ENCODE data around the gene DCTN5. TPM values are rescaled to one million over a fixed set of nuclear protein-coding genes. Genes with fewer than 3 reads are reported as not detected.
"Not testable (repeated sequence)": the region's sequence is repeated elsewhere in the genome, so short reads cannot be mapped to it uniquely, and the experiment has no call there.

Gene DCTN5
- total RNA-seq, 1 donor from 2014 or later = 38.2 TPM

- ATAC-seq (no peak), DNase-seq (ENCODE audit: missing footprints) (no peak)
- intact Hi-C loops (cut with DNase I) = no loop called here
Measured at GRCh38 chr16:23710008-23710407, 68.7 kb downstream of the DCTN5 start.

GRCh38 chr16:23710504-23710903, 69.2 kb downstream of the DCTN5 start:
- ATAC-seq = no peak
- intact Hi-C loops (cut with DNase I) = no loop called here
- no peak for DNase-seq (ENCODE audit: missing footprints)

- intact Hi-C loops (cut with DNase I) = no loop called here
- DNase-seq (ENCODE audit: missing footprints) (no peak), ATAC-seq (no peak)
Measured at GRCh38 chr16:23711785-23712184, 70.5 kb downstream of the DCTN5 start.

- no peak for DNase-seq (ENCODE audit: missing footprints)
- no peak for ATAC-seq
Measured at GRCh38 chr16:23712976-23713375, 71.7 kb downstream of the DCTN5 start, which contains the start of gene ERN2. ERN2 (minus strand) TSS chr16:23713222; CDS start chr16:23713187, 35 bp downstream.

GRCh38 chr16:23716484-23716883, 75.2 kb downstream of the DCTN5 start:
- DNase-seq (ENCODE audit: missing footprints) (no peak), ATAC-seq (no peak)
- intact Hi-C loops (cut with DNase I) = no loop called here

More at GRCh38 chr16:23712976-23713375, 71.7 kb downstream of the DCTN5 start, which contains the start of gene ERN2:
- intact Hi-C loops (cut with DNase I) = no loop called here

- DNase-seq (ENCODE audit: missing footprints); intact Hi-C loops (cut with DNase I); ATAC-seq: not testable (repeated sequence)
Measured at GRCh38 chr16:23722613-23723240, 81.5 kb downstream of the DCTN5 start.

GRCh38 chr16:23724096-23724784, 83.0 kb downstream of the DCTN5 start:
- intact Hi-C loops (cut with DNase I) = no loop called here
- ATAC-seq = no peak
- DNase-seq (ENCODE audit: missing footprints) = no peak

- intact Hi-C loops (cut with DNase I) = no loop called here
- no peak for ATAC-seq
- DNase-seq (ENCODE audit: missing footprints) = no peak
Measured at GRCh38 chr16:23724785-23725131, 83.5 kb downstream of the DCTN5 start.

- intact Hi-C loops (cut with DNase I) = no loop called here
- DNase-seq (ENCODE audit: missing footprints) (no peak), ATAC-seq (no peak)
Measured at GRCh38 chr16:23726710-23727109, 85.4 kb downstream of the DCTN5 start.

Other genes with a start within 250 kb of the DCTN5 start
- 9.8 TPM for gene COG7, start 188.3 kb upstream of the DCTN5 start, total RNA-seq
- gene GGA2, start 131.0 kb upstream of the DCTN5 start, total RNA-seq = 51.7 TPM
- gene EARS2, start 84.1 kb upstream of the DCTN5 start, total RNA-seq = 24.9 TPM
- 66.4 TPM for gene UBFD1, start 83.7 kb upstream of the DCTN5 start, total RNA-seq
- gene NDUFAB1, start 45.1 kb upstream of the DCTN5 start, total RNA-seq = 577 TPM
- 4.9 TPM for gene PALB2, start 156 bp upstream of the DCTN5 start, total RNA-seq
- 1.2 TPM for gene PLK1, start 37.4 kb downstream of the DCTN5 start, total RNA-seq
- not detected for gene ERN2, start 71.8 kb downstream of the DCTN5 start, total RNA-seq
- gene CHP2, start 113.6 kb downstream of the DCTN5 start, total RNA-seq = not detected
- gene PRKCB, start 194.5 kb downstream of the DCTN5 start, total RNA-seq = 2.2 TPM

Data from Right ventricle myocardium inferior (tissue), 1 donor.